HL-60 (cell line): Measurements from ENCODE around the gene TEAD2.

Source experiments
- GABPA ChIP-seq: IDR thresholded peaks from 2 replicates; pipeline ENCODE4 v1.6.1; 2012; ENCODE audit warnings: low read depth
- POLR2AphosphoS5 ChIP-seq: IDR thresholded peaks from 2 replicates; pipeline ENCODE4 v1.6.1; 2012; ENCODE audit warnings: low read depth
- SPI1 ChIP-seq: IDR thresholded peaks from 2 replicates; pipeline ENCODE4 v1.6.1; 2012; ENCODE audit warnings: low read depth, mild to moderate bottlenecking, borderline replicate concordance
- TF ChIP-seq, protein P1 (sequence below): IDR thresholded peaks from one replicate; pipeline ENCODE4 v1.5.1; 2011; ENCODE audit warnings: low read length, control low read depth, inconsistent platforms; ENCODE audit not compliant: insufficient read depth
- TF ChIP-seq, protein P2 (sequence below): IDR thresholded peaks from 2 replicates; pipeline ENCODE4 v1.6.1; 2012; ENCODE audit warnings: low read depth; ENCODE audit not compliant: insufficient replicate concordance

DNA sequence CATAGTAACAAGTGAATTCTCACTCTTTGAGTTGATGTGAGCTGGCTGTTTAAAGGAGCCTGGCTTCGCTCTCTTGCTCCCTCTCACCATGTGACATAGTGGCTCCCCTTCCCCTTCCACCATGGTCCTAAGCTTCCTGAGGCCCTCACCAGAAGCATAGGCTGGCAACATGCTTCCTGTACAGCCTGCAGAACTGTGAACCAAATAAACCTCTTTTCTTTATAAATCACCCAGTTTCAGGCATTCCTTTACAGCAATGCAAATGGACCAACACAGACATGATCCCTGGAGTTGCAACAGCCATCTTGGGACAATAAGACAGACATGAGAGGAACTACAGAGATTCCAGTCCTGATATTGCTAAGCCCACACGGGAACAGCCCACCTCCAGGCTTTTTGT is 12.6 kb downstream of the TEAD2 start:
- no peak for TF ChIP-seq POLR2AphosphoS5
- TF ChIP-seq, protein P1, sequence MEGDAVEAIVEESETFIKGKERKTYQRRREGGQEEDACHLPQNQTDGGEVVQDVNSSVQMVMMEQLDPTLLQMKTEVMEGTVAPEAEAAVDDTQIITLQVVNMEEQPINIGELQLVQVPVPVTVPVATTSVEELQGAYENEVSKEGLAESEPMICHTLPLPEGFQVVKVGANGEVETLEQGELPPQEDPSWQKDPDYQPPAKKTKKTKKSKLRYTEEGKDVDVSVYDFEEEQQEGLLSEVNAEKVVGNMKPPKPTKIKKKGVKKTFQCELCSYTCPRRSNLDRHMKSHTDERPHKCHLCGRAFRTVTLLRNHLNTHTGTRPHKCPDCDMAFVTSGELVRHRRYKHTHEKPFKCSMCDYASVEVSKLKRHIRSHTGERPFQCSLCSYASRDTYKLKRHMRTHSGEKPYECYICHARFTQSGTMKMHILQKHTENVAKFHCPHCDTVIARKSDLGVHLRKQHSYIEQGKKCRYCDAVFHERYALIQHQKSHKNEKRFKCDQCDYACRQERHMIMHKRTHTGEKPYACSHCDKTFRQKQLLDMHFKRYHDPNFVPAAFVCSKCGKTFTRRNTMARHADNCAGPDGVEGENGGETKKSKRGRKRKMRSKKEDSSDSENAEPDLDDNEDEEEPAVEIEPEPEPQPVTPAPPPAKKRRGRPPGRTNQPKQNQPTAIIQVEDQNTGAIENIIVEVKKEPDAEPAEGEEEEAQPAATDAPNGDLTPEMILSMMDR, result no peak
- TF ChIP-seq, protein P2, sequence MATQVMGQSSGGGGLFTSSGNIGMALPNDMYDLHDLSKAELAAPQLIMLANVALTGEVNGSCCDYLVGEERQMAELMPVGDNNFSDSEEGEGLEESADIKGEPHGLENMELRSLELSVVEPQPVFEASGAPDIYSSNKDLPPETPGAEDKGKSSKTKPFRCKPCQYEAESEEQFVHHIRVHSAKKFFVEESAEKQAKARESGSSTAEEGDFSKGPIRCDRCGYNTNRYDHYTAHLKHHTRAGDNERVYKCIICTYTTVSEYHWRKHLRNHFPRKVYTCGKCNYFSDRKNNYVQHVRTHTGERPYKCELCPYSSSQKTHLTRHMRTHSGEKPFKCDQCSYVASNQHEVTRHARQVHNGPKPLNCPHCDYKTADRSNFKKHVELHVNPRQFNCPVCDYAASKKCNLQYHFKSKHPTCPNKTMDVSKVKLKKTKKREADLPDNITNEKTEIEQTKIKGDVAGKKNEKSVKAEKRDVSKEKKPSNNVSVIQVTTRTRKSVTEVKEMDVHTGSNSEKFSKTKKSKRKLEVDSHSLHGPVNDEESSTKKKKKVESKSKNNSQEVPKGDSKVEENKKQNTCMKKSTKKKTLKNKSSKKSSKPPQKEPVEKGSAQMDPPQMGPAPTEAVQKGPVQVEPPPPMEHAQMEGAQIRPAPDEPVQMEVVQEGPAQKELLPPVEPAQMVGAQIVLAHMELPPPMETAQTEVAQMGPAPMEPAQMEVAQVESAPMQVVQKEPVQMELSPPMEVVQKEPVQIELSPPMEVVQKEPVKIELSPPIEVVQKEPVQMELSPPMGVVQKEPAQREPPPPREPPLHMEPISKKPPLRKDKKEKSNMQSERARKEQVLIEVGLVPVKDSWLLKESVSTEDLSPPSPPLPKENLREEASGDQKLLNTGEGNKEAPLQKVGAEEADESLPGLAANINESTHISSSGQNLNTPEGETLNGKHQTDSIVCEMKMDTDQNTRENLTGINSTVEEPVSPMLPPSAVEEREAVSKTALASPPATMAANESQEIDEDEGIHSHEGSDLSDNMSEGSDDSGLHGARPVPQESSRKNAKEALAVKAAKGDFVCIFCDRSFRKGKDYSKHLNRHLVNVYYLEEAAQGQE, result no peak
- no peak for TF ChIP-seq SPI1
- TF ChIP-seq GABPA, result no peak
